ENCODE measurements around the gene FREM2.

GRCh38 chr13:38687246-38688229, 661 bp downstream of the FREM2 start:
- TF ChIP-seq CTCF (IDR thresholded peaks at IDR 0.05), result no peak
- TF ChIP-seq POLR2A (IDR thresholded peaks at IDR 0.05), result no peak
